HG02759 (cell line): ENCODE data around the gene KCNG2.

ENCODE experiments used
- ATAC-seq: cut with Tn5 transposase; IDR thresholded peaks from one replicate; pipeline ENCODE4 v1.9.1; 2021; ENCODE audit warnings: mild to moderate bottlenecking, moderate library complexity; ENCODE audit not compliant: unreplicated experiment

The KCNG2 gene

GRCh38 chr18:79878741-79879378, 81.1 kb downstream of the KCNG2 start:
- ATAC-seq: no peak

- no peak for ATAC-seq
These were observed 81.8 kb downstream of the KCNG2 start for GRCh38 chr18:79879566-79879965.

- no peak for ATAC-seq
These were observed 84.0 kb downstream of the KCNG2 start for GRCh38 chr18:79881695-79882094.

- no peak for ATAC-seq
These were observed 84.9 kb downstream of the KCNG2 start for GRCh38 chr18:79882522-79883241.

- ATAC-seq: no peak
These were observed 85.9 kb downstream of the KCNG2 start for GRCh38 chr18:79883461-79884293.

- ATAC-seq: no peak
These were observed 86.7 kb downstream of the KCNG2 start for GRCh38 chr18:79884294-79884962.

GRCh38 chr18:79884963-79885728, 87.4 kb downstream of the KCNG2 start:
- no peak for ATAC-seq

- no peak for ATAC-seq
These were observed 89.7 kb downstream of the KCNG2 start for GRCh38 chr18:79887181-79888000.

- ATAC-seq: no peak
These were observed 90.3 kb downstream of the KCNG2 start for GRCh38 chr18:79888016-79888415.

- ATAC-seq: no peak
These were observed 91.8 kb downstream of the KCNG2 start for GRCh38 chr18:79889569-79889968.

GRCh38 chr18:79890674-79891073, 92.9 kb downstream of the KCNG2 start:
- ATAC-seq: no peak

- ATAC-seq: no peak
These were observed 99.0 kb downstream of the KCNG2 start for GRCh38 chr18:79896738-79897137.

- no peak for ATAC-seq
These were observed 100.3 kb downstream of the KCNG2 start for GRCh38 chr18:79897940-79898625.

- ATAC-seq: no peak
These were observed 101.3 kb downstream of the KCNG2 start for GRCh38 chr18:79898952-79899608.

- no peak for ATAC-seq
These were observed 102.1 kb downstream of the KCNG2 start for GRCh38 chr18:79899609-79900445.

GRCh38 chr18:79900610-79901570, 103.2 kb downstream of the KCNG2 start:
- no peak for ATAC-seq
